NOMO-1 treated with DMSO at 0.1 percent for 48 hours (cell line): Measurements from ENCODE around the gene GTF2F1.
"Not testable (repeated sequence)": the region's sequence is repeated elsewhere in the genome, so short reads cannot be mapped to it uniquely, and the experiment has no call there.

Experiments used
- DNase-seq: peaks from one replicate; lab custom pipeline; 2025; ENCODE audit not compliant: unreplicated experiment; lab: John Stamatoyannopoulos, UW

Gene GTF2F1

GRCh38 chr19:6418562-6418932 lies 25.6 kb upstream of the GTF2F1 start:
- no peak for DNase-seq

GRCh38 chr19:6417713-6418561 lies 25.0 kb upstream of the GTF2F1 start:
- no peak for DNase-seq

GRCh38 chr19:6416658-6417405 lies 23.9 kb upstream of the GTF2F1 start:
- DNase-seq: no peak

GRCh38 chr19:6415591-6416190 lies 22.7 kb upstream of the GTF2F1 start:
- no peak for DNase-seq

GRCh38 chr19:6414793-6415590 lies 22.0 kb upstream of the GTF2F1 start:
- DNase-seq: no peak

GRCh38 chr19:6413721-6414643 lies 21.0 kb upstream of the GTF2F1 start:
- no peak for DNase-seq

- no peak for DNase-seq
These were observed 20.3 kb upstream of the GTF2F1 start for GRCh38 chr19:6413291-6413690.

GRCh38 chr19:6412447-6413091 lies 19.6 kb upstream of the GTF2F1 start:
- DNase-seq: no peak

GRCh38 chr19:6412061-6412446 lies 19.1 kb upstream of the GTF2F1 start:
- DNase-seq: no peak

GRCh38 chr19:6409346-6409745 lies 16.4 kb upstream of the GTF2F1 start:
- no peak for DNase-seq

- no peak for DNase-seq
These were observed 13.4 kb upstream of the GTF2F1 start for GRCh38 chr19:6406401-6406800.

GRCh38 chr19:6402837-6403608 lies 10.1 kb upstream of the GTF2F1 start:
- DNase-seq: no peak

GRCh38 chr19:6402058-6402457 lies 9.1 kb upstream of the GTF2F1 start:
- no peak for DNase-seq

- DNase-seq: not testable (repeated sequence)
These were observed 7.3 kb upstream of the GTF2F1 start for GRCh38 chr19:6400062-6400944.

GRCh38 chr19:6396305-6396704 lies 3.3 kb upstream of the GTF2F1 start:
- DNase-seq: no peak

- no peak for DNase-seq
These were observed 1.9 kb upstream of the GTF2F1 start for GRCh38 chr19:6394831-6395230.

- no peak for DNase-seq
These were observed 1.0 kb upstream of the GTF2F1 start for GRCh38 chr19:6393983-6394412.
